ENCODE measurements around the gene RBP5. TPM values are rescaled to one million over a fixed set of nuclear protein-coding genes. Genes with fewer than 3 reads are reported as not detected.

The RBP5 gene
- total and polyA plus RNA-seq, 9 of the 15 experiments (the other 6 are each of a cell fraction or from before 2014, with no cell fraction given) = 8.6 to 22.5 (median 11.4) TPM

- TF ChIP-seq RERE (CRISPR knock-in tag; IDR thresholded peaks at IDR 0.05; ENCODE audit: borderline replicate concordance) (no peak), ZNF24 (IDR thresholded peaks at IDR 0.05) (no peak), HSF4 (CRISPR knock-in tag; IDR thresholded peaks at IDR 0.05; ENCODE audit: borderline replicate concordance) (no peak), ESRRA (IDR thresholded peaks at IDR 0.05; ENCODE audit: borderline replicate concordance, low read depth) (peak; percentile 64; the same call in 1 of the 2 replicates), SAP30 (IDR thresholded peaks at IDR 0.05; ENCODE audit: borderline replicate concordance, insufficient read depth, low read depth, low read length, poor library complexity, severe bottlenecking) (no peak), HDAC2 (IDR thresholded peaks at IDR 0.05) (0 out of 2 replicates have a peak, but pooled peaks have one; percentile 49), MCM7 (IDR thresholded peaks at IDR 0.05) (no peak), DDX20 (tag; IDR thresholded peaks at IDR 0.05; ENCODE audit: low read depth) (no peak), HOXB6 (CRISPR knock-in tag; IDR thresholded peaks at IDR 0.05; ENCODE audit: borderline replicate concordance) (no peak), HCFC1 (IDR thresholded peaks at IDR 0.05; ENCODE audit: low read depth, low read length) (no peak), MAFF (IDR thresholded peaks at IDR 0.05; ENCODE audit: low read length) (no peak), FOSL1 (tag; conservative IDR thresholded peaks at IDR 0.05) (no peak), PTRF (tag; IDR thresholded peaks at IDR 0.05) (no peak), NFATC3 (IDR thresholded peaks at IDR 0.05) (no peak), NUFIP1 (IDR thresholded peaks at IDR 0.05; ENCODE audit: partially characterized antibody) (no peak)
- TF ChIP-seq, protein P1, sequence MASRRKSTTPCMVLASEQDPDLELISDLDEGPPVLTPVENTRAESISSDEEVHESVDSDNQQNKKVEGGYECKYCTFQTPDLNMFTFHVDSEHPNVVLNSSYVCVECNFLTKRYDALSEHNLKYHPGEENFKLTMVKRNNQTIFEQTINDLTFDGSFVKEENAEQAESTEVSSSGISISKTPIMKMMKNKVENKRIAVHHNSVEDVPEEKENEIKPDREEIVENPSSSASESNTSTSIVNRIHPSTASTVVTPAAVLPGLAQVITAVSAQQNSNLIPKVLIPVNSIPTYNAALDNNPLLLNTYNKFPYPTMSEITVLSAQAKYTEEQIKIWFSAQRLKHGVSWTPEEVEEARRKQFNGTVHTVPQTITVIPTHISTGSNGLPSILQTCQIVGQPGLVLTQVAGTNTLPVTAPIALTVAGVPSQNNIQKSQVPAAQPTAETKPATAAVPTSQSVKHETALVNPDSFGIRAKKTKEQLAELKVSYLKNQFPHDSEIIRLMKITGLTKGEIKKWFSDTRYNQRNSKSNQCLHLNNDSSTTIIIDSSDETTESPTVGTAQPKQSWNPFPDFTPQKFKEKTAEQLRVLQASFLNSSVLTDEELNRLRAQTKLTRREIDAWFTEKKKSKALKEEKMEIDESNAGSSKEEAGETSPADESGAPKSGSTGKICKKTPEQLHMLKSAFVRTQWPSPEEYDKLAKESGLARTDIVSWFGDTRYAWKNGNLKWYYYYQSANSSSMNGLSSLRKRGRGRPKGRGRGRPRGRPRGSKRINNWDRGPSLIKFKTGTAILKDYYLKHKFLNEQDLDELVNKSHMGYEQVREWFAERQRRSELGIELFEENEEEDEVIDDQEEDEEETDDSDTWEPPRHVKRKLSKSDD (conservative IDR thresholded peaks at IDR 0.05; ENCODE audit: low read length) = no peak
- TF ChIP-seq, protein P2, sequence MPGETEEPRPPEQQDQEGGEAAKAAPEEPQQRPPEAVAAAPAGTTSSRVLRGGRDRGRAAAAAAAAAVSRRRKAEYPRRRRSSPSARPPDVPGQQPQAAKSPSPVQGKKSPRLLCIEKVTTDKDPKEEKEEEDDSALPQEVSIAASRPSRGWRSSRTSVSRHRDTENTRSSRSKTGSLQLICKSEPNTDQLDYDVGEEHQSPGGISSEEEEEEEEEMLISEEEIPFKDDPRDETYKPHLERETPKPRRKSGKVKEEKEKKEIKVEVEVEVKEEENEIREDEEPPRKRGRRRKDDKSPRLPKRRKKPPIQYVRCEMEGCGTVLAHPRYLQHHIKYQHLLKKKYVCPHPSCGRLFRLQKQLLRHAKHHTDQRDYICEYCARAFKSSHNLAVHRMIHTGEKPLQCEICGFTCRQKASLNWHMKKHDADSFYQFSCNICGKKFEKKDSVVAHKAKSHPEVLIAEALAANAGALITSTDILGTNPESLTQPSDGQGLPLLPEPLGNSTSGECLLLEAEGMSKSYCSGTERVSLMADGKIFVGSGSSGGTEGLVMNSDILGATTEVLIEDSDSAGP (CRISPR knock-in tag; IDR thresholded peaks at IDR 0.05) = no peak
Observed at GRCh38 chr12:7122811-7123769, 5.6 kb downstream of the RBP5 start (continued).
